RWPE1 (cell line): Measurements from ENCODE around the gene EIF4G2.
A peak's percentile ranks its signal among the peaks of the same experiment; 100 is the strongest.

Experiments used
- CTCF ChIA-PET: fragments of 350-600 bp; sonication (Branson Sonifier 250); formaldehyde crosslinking; extraction: SDS; loops from one replicate; lab custom pipeline; 2021; lab: Yijun Ruan, JAX
- POLR2A ChIA-PET: fragments of 400-600 bp; formaldehyde crosslinking; extraction: SDS; loops from one replicate; lab custom pipeline; 2020; ENCODE audit warnings: antibody characterized with exemption; ENCODE audit not compliant: low non-redundant PET; lab: Yijun Ruan, JAX
- DNase-seq: peaks from one replicate; pipeline ENCODE4 v3.0.0; 2012; ENCODE audit warnings: low spot score
- H3K27ac ChIP-seq: fragments of 450-650 bp; 2 replicates; pipeline ENCODE4 v1.5.1; 2017
- TF ChIP-seq, protein P1 (sequence below): fragments of 450-650 bp; conservative IDR thresholded peaks from 2 replicates; pipeline ENCODE4 v1.5.1; 2017; ENCODE audit warnings: low read depth, mild to moderate bottlenecking

The EIF4G2 gene

GRCh38 chr11:10762185-10762584 lies 46.5 kb downstream of the EIF4G2 start:
- TF ChIP-seq, protein P1, sequence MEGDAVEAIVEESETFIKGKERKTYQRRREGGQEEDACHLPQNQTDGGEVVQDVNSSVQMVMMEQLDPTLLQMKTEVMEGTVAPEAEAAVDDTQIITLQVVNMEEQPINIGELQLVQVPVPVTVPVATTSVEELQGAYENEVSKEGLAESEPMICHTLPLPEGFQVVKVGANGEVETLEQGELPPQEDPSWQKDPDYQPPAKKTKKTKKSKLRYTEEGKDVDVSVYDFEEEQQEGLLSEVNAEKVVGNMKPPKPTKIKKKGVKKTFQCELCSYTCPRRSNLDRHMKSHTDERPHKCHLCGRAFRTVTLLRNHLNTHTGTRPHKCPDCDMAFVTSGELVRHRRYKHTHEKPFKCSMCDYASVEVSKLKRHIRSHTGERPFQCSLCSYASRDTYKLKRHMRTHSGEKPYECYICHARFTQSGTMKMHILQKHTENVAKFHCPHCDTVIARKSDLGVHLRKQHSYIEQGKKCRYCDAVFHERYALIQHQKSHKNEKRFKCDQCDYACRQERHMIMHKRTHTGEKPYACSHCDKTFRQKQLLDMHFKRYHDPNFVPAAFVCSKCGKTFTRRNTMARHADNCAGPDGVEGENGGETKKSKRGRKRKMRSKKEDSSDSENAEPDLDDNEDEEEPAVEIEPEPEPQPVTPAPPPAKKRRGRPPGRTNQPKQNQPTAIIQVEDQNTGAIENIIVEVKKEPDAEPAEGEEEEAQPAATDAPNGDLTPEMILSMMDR: no peak
- ChIA-PET CTCF (no interaction called here), POLR2A (no interaction called here)
- H3K27ac ChIP-seq: no peak overlapping the region
- DNase-seq: no peak

- DNase-seq: no peak
- ChIA-PET POLR2A (no interaction called here), CTCF (interaction anchor here (1.1 kb wide), 1 partner anchor 9 kb away, joined by 5 read pairs; no protein-coding TSS in a partner anchor)
- TF ChIP-seq, protein P1: no peak
- no peak overlapping the region for H3K27ac ChIP-seq
These were observed 47.5 kb downstream of the EIF4G2 start for GRCh38 chr11:10761085-10761698.

DNA sequence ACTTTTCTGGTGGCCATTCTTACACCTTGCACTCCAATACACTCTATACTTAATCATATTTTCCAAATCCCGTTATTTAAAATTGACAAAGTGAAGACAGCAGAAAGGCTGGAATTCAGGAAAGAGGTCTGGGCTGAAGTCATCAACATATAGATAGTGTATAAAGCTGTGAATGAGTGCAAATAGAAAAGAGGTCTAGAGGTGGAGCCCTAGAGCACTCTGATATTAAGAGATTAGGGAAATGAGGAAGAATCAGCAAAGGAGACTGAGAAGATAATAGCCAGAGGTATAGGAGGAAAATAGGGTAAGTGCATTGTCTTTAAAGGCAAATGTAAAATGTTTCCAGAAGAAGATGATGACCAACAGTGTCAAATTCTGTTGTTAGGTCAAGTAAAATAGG lies 49.8 kb downstream of the EIF4G2 start:
- no peak overlapping the region for H3K27ac ChIP-seq
- TF ChIP-seq, protein P1: peak; percentile 13; the same call in 1 of the 2 replicates
- DNase-seq: no peak
- ChIA-PET POLR2A (no interaction called here), CTCF (interaction anchor here (0.6 kb wide), 1 partner anchor 795 kb away, joined by 3 read pairs; no protein-coding TSS in a partner anchor)

GRCh38 chr11:10752486-10752885 lies 56.2 kb downstream of the EIF4G2 start:
- TF ChIP-seq, protein P1: no peak
- no peak overlapping the region for H3K27ac ChIP-seq
- no peak for DNase-seq
- ChIA-PET POLR2A (no interaction called here), CTCF (no interaction called here)

DNA sequence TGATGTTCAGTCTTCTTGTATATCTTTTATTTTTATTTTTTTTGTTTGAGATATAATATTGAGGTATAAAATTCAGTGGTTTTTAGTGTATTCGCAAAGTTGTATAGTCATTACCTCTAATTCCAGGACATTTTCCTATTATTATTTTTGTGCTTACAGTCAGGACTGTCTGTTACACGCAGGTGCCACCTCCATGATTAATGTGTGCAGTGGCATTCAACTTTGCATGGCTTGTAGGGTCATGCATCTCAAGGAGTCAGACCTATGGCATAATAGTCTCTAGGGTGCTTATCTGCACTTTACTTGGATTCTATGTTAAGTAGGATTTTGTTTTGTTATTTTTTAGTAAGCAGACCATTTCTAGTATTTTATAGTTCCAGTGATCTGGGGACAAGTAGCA lies 56.7 kb downstream of the EIF4G2 start:
- ChIA-PET CTCF (interaction anchor here (1.5 kb wide), 1 partner anchor 346 kb away, joined by 5 read pairs; no protein-coding TSS in a partner anchor), POLR2A (no interaction called here)
- DNase-seq: no peak
- TF ChIP-seq, protein P1: no peak
- no peak overlapping the region for H3K27ac ChIP-seq

GRCh38 chr11:10751581-10751940 lies 57.2 kb downstream of the EIF4G2 start:
- TF ChIP-seq, protein P1: no peak
- peak overlapping the region; percentile 99 for H3K27ac ChIP-seq
- no peak for DNase-seq
- ChIA-PET POLR2A (interaction anchor here (0.5 kb wide), 1 partner anchor 1388 kb away, joined by 5 read pairs; no protein-coding TSS in a partner anchor), CTCF (interaction anchor here (1.5 kb wide), 1 partner anchor 346 kb away, joined by 5 read pairs; no protein-coding TSS in a partner anchor)
